WERI-Rb-1 (cell line): ENCODE data around the gene PACRGL.

Experiments
- DNase-seq: peaks from one replicate; pipeline ENCODE4 v3.0.0-alpha.2; 2020
- H3K27ac ChIP-seq: fragments of 250-450 bp; sonication (Bioruptor Pico); 2 replicates; pipeline ENCODE4 v1.5.1; 2020; ENCODE audit warnings: mild to moderate bottlenecking, moderate library complexity
- H3K27me3 ChIP-seq: fragments of 250-450 bp; sonication (Bioruptor Pico); 2 replicates; pipeline ENCODE4 v1.5.1; 2021; ENCODE audit warnings: mild to moderate bottlenecking, low read depth, moderate library complexity; ENCODE audit not compliant: insufficient read depth, severe bottlenecking
- H3K36me3 ChIP-seq: fragments of 250-450 bp; sonication (Bioruptor Pico); 2 replicates; pipeline ENCODE4 v1.5.1; 2020; ENCODE audit warnings: mild to moderate bottlenecking, moderate library complexity
- H3K4me3 ChIP-seq: 2 replicates; pipeline ENCODE4 v1.5.1; 2011; ENCODE audit warnings: low read depth, mild to moderate bottlenecking, control low read depth, low read length
- H3K9me3 ChIP-seq: fragments of 250-450 bp; sonication (Bioruptor Pico); 2 replicates; pipeline ENCODE4 v1.5.1; 2021; ENCODE audit warnings: mild to moderate bottlenecking, moderate library complexity; ENCODE audit not compliant: severe bottlenecking
- CTCF ChIP-seq: IDR thresholded peaks from 2 replicates; pipeline ENCODE4 v1.5.1; 2011; ENCODE audit warnings: low read depth, mild to moderate bottlenecking, control low read depth, inconsistent platforms, low read length

Gene PACRGL

GRCh38 chr4:20787940-20788665 is 87.8 kb downstream of the PACRGL start:
- Histone ChIP-seq H3K4me3 (no peak overlapping the region), H3K36me3 (no peaks in the 10 kb centered on the region), H3K27ac (no peak overlapping the region), H3K9me3 (peaks cover 3% of the 10 kb centered on the region), H3K27me3 (no peaks in the 10 kb centered on the region)
- no peak for DNase-seq
- no peak for TF ChIP-seq CTCF
